Inferior parietal cortex (tissue), 1 donor: Measurements from ENCODE around the gene PCBP3.
"Not testable (repeated sequence)": the region's sequence is repeated elsewhere in the genome, so short reads cannot be mapped to it uniquely, and the experiment has no call there.

ENCODE experiments used
- DNase-seq: peaks from one replicate; pipeline ENCODE4 v3.0.0-alpha.2; 2016; ENCODE audit errors: extremely low spot score

PCBP3 gene

DNA sequence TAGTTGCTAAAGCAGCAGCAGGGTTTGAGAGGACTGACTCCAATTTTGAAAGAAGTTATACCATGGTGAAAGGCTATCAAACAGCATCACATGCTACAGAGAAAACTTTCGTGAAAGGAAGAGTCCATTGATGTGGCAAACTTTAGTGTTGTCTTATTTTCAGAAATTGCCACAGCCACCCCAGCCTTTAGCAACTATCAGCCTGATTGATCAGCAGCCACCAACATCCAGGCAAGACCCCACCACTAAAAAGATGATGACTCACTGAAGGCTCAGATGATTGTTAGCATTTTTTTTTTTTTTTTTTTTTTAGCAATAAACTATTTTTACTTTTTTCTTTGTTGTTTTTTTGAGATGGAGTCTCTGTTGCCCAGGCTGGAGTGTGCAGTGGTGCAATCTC is 35.3 kb downstream of the PCBP3 start:
- DNase-seq: not testable (repeated sequence)

DNA sequence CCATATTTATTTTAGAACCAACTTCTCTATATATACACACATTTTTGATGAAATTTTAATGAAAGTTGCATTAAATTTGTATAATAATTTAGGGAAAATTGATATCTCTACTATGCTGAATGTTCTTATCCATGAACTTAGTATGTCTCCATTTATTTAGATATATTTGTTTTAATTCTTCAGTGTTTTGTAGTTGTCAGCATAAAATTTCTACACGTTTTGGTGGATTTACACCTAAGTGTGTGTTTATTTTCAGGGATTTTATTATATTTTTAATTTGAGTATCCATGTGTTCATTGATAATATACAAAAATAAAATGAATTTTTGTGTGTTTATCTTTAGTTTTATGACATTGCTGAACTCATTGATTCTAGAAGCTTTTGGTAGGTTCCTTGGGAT is 36.7 kb downstream of the PCBP3 start:
- DNase-seq: no peak

DNA sequence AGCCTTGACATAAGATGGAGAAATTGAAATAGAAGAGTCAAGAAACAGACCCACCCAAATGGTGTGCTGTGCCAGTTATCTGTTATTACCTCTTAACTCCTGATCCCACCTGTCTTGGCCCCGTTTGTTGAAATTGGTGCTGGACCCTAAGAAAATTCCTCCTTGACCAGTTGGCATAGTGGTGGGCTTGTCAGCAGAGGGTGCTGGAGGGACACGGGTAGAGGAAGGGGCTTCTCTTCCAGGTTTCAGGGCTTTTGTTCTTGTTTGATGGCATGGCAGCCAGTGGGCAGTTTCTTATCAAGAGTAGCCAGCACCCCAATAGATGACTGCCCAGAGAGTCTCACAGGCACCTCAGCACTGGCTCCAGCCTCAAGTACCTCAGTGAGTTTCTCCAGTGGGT is 51.6 kb downstream of the PCBP3 start:
- DNase-seq: no peak

DNA sequence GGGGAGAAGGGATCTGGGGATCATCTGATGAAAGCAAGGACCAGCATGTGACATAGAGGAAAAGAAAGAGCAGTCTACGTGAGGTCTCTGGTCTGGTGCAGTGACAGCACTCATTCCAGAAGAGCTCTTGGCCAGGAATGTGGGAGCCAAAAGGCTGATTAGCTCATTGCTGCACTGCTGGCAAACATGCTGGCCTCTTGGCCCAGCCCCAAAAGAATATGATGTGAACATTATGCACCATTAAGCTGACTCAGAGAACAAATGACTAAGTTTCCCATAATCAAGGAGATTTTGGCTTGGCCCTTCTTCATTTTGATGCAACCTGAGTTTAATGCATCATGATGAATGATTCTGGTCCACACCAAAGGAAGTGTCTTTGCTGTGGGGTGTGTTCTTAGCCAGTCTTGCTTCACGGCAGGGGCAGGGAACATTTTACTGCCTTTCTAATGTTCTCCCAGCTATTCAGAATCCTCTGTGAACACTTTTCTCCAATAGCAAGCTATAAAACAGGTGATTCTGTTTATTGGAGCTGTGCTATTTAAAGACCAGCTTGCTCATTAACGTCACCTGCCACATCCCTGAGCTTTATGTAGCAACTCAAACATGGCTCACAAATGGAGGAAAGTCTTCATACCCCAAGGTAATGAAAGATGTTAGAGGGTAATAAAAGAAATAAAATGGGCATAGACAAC is 55.1 kb downstream of the PCBP3 start:
- DNase-seq: no peak

DNA sequence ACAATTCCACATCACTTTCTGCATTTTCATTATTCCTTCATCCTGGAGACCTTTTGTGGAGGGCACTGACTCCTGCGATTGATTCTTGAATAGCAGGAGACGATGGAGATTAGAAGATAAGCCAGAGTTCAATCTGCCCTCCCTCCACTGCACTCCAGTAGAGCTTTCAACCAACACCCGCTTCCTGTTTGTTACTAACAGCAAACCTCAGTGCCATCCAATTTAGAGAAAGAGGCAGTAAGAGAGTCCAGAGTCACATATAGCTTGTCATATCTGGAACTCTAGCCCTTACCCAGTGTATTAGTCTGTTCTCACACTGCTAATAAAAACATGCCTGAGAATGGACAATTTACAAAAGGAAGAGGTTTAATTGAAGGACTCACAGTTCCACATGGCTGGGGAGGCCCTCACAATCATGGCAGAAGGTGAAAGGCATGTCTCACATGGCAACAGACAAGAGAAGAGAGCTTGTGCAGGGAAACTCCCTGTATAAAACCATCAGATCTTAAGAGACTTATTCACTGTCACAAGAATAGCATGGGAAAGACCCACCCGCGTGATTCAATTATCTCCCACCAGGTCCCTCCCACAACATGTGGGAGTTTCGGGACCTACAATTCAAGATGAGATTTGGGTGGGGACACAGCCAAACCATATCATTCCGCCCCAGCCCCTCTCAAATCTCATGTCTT is 55.9 kb downstream of the PCBP3 start:
- no peak for DNase-seq

DNA sequence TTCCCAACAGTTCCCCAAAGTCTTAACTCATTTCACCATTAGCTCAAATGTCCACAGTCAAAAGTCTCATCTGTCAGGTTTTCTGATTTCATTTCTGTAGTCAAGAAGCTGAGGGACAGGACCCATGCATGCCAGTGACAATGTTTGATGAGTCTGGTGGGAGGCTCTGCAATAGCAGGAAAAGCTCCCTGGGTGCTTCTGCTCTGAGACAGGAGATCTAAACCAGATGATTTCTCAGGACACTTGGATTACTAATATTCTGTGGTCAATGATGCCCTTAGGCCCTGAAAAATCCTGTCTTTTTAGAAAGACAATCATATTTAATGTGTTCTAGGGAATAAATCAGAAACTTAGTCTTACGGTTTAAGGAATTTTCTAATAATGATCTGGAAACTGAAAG is 56.4 kb downstream of the PCBP3 start:
- DNase-seq: no peak

DNA sequence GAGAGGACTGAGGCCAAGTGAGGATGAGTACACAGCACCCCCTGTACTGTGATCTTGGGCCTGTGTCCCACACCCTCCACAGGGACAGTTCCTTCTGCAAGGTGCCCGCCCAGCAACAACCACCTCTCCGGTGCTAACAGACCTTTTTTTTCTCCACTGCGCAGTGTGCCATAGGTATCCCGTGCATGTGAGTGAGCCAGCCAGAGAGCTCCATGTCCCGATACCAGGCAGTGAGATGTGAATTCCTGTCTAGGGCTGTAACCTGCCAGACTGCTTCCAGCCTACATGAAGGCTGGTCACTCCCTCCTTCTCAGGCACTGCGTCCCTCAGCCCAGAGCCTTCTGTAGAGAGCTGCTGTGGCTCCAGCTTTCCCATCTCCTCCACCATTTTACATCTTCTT is 56.9 kb downstream of the PCBP3 start:
- DNase-seq: no peak

DNA sequence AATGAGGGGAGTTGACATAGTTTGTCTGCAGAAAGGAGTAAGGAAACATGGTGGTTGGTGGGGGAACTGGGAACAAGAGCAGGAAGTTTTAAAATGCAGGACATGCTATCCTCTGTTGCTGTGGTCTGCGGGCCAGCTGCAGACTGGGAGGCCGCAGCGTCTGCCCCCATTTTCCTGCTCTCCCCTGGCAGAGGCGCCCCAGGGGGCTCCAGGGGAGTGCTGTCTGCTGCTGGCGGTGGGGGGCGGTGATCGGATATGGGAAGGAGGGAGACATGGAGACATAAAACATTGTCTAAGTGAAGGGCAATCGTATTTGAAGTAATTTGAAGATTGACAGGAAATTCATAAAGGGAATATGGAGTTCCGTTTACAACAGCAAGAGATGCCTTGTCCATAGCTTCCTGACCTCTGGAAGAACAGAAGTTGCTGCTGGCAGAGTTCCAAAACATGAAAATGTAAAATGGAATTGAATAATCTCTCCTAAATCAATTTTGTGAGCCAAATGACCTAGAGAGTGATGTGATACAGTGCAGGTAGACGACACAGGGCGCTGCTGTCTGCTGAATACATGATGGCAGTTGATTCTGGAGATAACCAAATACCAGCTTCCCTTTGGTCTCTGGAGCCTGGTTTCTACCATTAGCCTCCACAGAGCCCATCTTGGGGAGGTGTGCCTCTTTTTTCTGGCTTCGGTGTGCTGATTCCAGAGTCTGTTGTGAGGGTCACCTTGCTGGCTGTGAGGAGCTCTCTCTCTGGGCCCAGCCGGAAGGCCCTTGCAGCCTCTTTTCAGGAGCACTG is 61.0 kb downstream of the PCBP3 start:
- no peak for DNase-seq

DNA sequence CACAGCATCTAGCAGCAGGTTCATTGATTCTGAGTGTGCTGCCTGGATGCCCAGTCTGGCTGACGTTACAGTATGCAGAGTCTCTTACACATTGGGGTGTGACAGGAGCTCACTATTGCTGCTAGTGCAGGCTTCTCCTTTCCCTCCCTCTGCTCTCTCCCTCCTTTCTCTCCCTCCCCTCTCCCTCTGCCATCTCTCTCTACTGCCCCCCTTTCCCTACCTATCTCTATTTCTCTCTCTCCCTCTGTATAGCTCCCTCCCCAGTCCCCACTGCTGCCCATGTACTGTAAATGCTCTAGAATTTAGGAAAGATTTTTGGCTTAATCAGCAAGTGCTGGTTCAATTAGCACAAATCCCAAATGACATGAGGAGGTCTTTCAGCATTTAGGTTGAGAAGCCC is 62.8 kb downstream of the PCBP3 start:
- DNase-seq: no peak

DNA sequence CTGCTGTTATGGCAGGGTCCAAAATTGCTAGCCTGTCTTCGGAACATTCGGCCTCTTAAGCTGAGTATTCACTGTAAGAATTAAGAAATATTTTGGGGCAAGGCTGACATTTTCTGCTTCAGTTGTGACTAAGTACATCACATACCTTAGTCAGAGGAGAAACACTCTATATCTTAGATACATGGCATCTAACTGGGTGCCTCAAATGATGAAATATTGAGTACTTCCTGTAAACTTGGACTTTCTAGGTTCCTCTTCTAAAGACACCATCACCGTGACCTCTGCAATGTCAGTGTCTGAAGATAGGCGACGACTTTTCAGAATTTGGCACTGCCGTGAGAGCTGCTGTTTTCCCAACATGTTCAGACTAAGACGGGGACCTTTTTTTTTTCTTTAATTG is 65.6 kb downstream of the PCBP3 start:
- DNase-seq: no peak

DNA sequence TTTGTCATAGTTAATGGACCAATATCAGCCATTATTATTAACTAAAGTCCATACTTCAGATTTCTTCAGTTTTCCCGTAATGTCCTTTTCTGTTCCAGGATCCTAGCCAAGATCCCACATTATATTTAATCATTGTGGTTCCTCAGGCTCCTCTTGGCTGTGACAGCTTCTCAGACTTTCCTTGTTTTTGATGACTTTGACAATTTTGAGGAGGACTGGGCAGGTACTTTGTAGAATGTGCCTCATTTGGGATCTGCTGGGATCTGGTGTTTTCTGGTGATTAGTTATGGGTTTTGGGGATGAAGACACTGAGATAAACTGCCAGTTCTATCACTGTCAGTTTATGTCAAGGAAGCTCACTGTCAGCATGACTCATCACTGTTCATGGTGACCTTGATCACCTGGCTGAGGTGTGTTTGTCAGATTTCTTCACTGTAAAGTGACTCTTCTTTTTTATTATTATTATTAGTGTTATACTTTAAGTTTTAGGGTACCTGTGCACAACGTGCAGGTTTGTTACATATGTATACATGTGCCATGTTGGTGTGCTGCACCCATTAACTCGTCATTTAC is 66.3 kb downstream of the PCBP3 start:
- DNase-seq: no peak

DNA sequence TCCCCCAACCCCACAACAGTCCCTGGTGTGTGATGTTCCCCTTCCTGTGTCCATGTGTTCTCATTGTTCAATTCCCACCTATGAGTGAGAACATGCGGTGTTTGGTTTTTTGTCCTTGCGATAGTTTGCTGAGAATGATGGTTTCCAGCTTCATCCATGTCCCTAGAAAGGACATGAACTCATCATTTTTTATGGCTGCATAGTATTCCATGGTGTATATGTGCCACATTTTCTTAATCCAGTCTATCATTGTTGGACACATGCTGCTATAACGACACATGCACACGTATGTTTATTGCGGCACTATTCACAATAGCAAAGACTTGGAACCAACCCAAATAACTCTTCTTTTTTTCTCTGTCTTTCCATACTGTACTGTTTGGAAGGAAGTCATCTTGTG is 66.8 kb downstream of the PCBP3 start:
- DNase-seq: not testable (repeated sequence)

DNA sequence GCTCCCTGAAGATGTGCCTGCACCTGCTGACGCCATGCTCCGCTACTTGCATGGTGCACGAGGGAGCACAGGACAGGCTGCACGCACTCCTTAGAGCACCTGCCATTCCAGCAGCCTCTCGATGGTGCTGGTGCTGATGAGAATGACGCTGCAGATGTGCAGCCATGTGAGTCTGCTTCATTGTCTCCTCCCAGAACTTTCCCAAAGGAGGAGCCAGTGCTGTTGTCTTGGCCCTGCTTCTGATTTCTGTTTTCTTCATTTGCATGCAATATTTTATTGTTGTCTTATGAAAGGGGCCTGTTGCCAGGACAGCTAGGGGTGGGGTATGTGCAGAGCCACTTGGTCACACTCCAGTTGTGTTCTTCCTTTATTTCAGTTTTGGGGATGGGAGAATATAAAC is 70.1 kb downstream of the PCBP3 start:
- no peak for DNase-seq

DNA sequence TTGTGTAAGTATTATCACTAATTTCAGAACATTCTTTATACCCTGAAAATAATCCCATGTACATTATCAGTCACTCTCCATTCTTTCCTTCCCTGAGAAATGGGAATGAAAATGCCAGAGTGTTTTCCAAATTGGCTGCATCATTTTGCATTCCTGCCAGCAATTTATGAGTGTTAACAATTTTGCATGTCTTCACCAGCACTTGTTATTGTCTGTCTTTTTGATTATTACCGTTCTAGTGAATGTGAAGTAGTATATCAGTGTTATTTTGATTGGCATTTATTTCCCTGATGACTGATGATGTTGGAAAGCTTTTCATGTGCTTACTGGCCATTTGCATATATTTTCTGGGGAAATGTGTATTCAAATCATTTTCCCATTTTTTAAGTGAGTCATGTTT is 71.9 kb downstream of the PCBP3 start:
- no peak for DNase-seq

DNA sequence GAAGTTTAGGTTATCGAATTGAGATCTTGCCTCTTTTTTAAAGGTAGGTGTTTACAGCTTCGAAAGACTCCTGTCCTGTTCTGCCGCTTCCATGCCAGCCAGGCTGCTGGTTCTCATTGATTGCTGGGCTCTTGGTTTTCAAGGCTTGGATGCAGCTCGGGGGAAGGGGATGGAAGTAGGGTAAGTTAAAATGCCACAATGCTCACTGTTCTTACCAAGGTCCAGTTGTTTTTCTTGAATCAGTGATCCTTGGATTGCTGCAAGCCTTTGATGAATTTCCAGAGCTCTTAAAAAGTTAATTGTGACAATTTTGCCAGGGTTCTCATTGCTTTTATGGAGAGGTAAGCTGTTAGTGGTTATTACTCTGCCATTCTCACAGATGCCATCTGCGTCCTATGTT is 74.9 kb downstream of the PCBP3 start:
- DNase-seq: no peak

DNA sequence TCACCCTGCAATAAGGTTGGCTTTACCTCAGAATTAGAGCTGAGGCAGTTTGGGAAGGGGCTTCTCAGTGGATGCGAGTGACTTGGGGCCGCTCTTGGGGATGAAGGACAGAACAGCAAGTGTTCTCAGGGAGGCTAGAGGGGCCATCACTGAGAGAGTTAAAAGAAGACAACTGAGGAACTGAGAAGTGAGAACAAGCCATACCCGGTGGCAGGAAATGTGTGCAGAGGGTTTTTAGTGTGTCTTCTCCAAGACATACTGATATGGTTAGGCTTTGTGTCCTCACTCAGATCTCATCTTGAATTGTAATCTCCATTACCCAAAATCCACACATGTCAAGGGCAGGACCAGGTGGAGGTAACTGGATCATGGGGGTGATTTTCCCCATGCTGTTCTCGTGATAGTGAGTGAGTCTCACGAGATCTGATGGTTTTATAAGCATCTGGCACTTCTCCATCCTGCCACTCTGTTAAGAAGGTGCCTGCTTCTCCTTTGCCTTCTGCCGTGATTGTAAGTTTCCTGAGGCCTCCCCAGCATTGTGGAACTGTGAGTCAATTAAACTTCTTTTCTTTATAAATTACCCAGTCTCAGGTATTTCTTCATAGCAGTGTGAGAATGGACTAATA is 75.8 kb downstream of the PCBP3 start:
- DNase-seq: no peak

DNA sequence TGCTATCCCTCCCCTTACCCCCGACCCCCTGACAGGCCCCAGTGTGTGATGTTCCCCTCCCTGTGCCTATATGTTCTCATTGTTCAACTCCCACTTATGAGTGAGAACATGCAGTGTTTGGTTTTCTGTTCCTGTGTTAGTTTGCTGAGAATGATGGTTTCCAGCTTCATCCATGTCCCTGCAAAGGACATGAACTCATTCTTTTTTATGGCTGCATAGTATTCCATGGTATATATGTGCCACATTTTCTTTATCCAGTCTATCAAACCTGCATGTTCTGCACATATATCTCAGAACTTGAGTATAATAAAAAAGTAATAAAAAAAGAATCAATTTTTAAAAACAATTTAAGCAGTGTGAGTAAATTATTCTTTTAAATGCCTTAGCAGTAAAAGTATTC is 76.7 kb downstream of the PCBP3 start:
- not testable (repeated sequence) for DNase-seq

DNA sequence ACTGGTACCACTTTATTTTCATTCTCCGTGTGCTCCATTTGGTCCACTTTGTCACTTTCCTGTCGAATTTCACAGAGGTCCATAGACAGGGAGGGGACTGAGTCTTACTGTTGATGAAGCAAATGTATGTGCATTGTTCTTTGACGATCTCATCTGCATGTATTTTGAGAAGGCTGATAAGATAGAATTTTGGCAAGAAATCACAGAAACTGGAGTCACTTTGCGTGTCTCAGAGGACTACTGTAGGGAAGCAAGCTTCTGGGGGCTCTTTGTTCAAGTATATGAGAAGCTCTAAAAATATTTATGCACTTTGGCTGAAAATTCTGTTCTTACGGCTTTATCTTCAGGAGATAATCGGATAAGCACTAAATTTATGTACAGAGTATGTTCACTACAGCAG is 78.1 kb downstream of the PCBP3 start:
- no peak for DNase-seq

DNA sequence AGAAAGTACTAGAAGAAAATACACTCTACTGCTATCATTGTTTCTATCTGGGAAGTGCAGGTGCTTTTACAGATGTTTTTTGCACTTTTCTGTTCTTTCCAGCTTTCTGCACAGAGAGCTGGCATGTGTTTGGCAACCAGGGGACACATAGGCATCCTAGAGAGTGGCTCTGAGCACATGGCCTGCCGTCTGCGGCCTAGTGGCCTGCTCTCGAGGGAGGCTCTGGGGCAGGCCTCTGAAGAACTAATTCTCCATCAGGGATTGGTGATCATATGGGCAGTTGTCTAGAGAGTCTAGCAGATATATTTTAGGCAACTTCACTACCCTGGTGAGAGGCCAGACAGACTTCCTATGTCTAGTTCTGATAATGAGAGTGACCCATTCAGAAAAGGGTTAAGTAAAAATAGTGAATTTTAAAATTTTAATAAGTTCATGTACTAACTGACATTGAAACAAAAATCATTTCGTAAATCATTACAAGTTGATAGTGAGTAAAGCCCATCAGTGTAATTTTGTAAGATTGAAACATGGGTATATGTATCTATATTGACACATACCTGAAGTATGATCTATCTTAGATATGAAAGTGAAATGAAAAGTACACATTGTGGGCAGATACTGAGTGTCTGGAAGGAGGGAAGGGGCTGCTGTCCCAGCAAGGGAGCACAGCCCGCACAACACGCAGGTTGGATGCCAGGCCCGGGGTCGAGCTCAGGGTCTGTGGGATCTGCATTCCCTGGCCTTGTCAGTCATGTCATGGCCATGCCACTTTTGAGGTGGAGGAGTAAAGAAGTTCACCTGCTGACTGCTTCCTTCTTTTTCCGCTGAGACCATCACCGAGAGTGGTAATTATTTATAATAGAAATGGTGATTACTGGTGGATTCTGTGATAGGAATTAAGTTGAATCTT is 79.8 kb downstream of the PCBP3 start:
- no peak for DNase-seq

DNA sequence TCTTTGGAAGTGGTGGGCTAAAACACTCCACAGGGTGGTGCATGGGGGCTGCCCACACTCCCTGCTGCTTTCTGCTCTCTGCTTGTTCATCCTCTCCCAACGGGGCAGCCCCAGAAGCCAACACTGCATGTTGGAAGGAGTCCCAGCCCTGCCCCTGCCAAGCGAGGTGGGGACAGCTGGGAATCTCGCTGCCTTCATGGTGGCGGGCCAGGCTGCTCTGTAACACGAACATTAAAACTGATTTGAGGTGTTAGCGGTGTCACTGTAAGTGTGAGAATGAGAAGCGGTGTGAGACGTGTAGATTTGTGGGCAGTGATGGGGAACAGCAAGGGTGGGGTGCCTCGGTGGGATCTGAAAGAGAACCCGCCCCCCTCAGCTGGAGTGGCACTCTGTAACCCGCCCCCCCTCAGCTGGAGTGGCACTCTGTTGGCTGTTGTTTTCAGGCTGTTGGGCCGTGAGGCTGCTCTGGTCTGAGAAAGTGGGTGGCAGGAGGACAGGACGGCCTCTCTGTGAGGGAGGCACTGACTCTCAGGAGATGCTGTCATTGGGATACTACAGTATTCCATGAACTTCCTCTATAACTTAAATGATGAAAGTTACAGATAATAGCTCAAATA is 80.9 kb downstream of the PCBP3 start:
- DNase-seq: no peak
